Endometrial microvascular endothelial cells (primary cell): ENCODE results near the gene FAM50B. TPM values are rescaled to one million over a fixed set of nuclear protein-coding genes. Genes with fewer than 3 reads are reported as not detected.

ENCODE experiments used
- in situ Hi-C: cut with HindIII; loops from 2 replicates; pipeline ENCODE4 v1.10.0; 2017; ENCODE audit warnings: low sequenced_read_pairs, low pct_unique_long_range_greater_than_20kb; ENCODE audit errors: inconsistent ontology term
- total RNA-seq: library from RNA; depleted of rRNA; stranded (reverse); fragments of >200 nt; gene quantifications from one replicate; pipeline ENCODE4 v1.2.3, GENCODE V29; 2015; ENCODE audit errors: inconsistent ontology term

FAM50B gene
- total RNA-seq, 1 donor from 2014 or later = 7.7 TPM

GRCh38 chr6:3814539-3814938 lies 34.6 kb upstream of the FAM50B start:
- in situ Hi-C loops = loop anchor here (25.0 kb wide), 1 partner anchor 173 kb away; no protein-coding TSS in a partner anchor

GRCh38 chr6:3816251-3816650 lies 32.9 kb upstream of the FAM50B start:
- in situ Hi-C loops = loop anchor here (25.0 kb wide), 1 partner anchor 171 kb away; no protein-coding TSS in a partner anchor

- in situ Hi-C loops = loop anchor here (25.0 kb wide), 1 partner anchor 168 kb away; no protein-coding TSS in a partner anchor
Measured at GRCh38 chr6:3819161-3820110, 29.7 kb upstream of the FAM50B start.

DNA sequence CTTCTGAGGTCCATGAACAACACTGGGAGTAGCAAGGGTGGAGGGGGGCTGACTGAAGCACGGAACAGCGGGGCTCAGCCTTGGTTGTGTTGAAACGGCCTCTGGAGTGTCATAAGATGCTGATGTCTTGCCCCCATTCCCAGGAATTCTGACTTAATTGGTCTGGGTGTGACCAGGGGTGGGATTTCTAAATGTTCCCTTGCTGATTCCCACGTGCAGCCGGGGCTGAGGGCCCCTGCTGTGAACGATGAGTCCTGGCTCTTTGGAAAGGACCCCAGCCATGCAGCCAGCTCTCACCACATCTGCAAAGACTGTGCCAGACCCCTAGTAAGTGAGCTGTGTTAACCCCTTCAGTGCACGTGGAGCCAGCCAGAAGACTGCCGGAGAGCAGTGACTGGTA lies 28.6 kb upstream of the FAM50B start:
- in situ Hi-C loops = loop anchor here (25.0 kb wide), 1 partner anchor 167 kb away; no protein-coding TSS in a partner anchor

DNA sequence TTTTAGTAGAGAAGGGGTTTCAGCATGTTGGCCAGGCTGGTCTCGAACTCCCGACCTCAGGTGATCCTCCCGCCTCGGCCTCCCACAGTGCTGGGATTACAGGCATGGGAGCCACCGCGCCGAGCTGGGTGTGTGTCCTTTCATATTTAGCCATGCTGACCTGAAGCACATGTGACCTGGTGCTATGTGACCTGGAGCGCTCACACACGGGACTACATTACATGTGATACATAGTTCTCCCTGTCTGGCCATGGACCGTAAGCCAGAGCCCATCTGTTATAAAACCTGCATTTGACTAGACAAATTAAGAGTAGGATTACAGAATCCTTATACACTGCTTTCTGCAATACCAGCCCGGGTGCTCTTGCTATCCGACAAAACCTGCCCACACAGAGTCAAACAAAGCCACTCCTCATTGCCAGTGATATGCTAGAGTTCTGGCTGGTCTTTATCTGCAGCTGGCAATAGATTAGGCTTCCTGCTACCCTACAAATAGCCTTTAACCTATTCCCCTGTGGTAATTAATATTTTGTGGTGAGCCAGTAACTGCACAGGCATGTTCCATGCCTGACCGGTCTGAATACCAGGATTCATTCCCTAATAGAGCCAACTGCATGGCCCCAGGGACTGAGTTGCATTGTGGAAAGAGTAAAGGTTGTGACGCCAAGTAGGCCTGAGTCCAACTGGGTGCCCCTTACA lies 26.3 kb upstream of the FAM50B start:
- in situ Hi-C loops = loop anchor here (25.0 kb wide), 1 partner anchor 164 kb away; no protein-coding TSS in a partner anchor

GRCh38 chr6:3823671-3824070 lies 25.5 kb upstream of the FAM50B start:
- in situ Hi-C loops = loop anchor here (25.0 kb wide), 1 partner anchor 164 kb away; no protein-coding TSS in a partner anchor

GRCh38 chr6:3825331-3825831 lies 23.8 kb upstream of the FAM50B start:
- in situ Hi-C loops = no loop called here

- in situ Hi-C loops = no loop called here
Measured at GRCh38 chr6:3825851-3826581, 23.2 kb upstream of the FAM50B start.

GRCh38 chr6:3829285-3829684 lies 19.9 kb upstream of the FAM50B start:
- in situ Hi-C loops = no loop called here

GRCh38 chr6:3830806-3831205 lies 18.4 kb upstream of the FAM50B start:
- in situ Hi-C loops = no loop called here

DNA sequence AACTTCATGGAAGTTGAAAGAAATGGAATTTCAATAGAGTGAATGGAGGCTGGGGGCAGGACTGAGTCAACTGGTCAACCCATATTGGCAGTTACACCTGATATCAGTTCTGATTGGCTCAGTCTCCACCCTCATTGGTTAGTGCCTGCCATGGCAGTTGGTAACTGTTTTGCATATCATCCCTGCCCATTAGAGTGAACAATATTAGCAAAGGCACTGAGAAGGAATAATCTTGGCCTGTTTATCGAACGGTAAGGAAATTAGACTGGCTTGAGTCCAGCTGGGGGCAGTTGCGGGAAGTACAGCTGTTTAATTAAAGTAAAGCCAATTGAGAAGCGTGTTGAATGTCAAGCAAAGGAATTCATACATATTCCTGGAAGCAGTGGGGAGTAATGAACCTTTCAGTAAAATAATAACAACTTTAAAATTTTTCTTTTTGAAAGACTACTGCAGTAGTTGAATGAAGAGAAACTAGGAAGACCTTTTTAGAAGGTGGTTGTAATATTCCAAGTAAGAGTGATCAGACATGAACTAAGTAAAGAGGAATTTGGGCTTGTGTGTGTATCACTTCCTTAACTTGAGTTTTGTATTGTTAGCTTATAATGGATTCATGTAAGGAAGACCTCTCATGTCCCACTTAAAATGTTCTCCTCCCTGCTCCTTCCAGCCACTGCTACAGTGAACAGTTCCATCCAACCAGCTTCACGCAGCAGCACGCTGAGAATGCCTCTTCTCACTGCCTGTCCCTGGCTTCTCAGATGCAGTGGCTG lies 17.2 kb upstream of the FAM50B start:
- in situ Hi-C loops = no loop called here

GRCh38 chr6:3835055-3835731 lies 14.0 kb upstream of the FAM50B start:
- in situ Hi-C loops = no loop called here

GRCh38 chr6:3835785-3836184 lies 13.4 kb upstream of the FAM50B start:
- in situ Hi-C loops = no loop called here

DNA sequence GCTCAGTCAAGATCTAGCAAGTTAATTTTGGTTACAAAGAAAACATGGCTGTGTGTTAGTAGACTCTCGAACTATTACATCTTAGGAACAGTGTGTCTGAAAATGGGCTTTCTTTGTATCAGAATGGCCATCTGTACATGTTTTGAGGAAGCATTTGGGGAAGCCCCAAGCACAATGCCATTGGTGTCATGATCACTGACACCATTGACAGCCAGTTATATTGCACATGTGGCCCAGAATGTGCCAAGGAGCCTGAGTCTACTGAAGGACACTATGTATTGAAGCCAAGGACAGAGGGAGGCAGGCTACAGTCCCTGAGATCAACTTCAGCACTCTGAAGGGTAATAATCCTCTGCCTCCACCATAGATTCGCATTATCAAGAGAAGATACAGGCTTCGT lies 12.6 kb upstream of the FAM50B start:
- in situ Hi-C loops = no loop called here

- in situ Hi-C loops = no loop called here
Measured at GRCh38 chr6:3837781-3838180, 11.4 kb upstream of the FAM50B start.

DNA sequence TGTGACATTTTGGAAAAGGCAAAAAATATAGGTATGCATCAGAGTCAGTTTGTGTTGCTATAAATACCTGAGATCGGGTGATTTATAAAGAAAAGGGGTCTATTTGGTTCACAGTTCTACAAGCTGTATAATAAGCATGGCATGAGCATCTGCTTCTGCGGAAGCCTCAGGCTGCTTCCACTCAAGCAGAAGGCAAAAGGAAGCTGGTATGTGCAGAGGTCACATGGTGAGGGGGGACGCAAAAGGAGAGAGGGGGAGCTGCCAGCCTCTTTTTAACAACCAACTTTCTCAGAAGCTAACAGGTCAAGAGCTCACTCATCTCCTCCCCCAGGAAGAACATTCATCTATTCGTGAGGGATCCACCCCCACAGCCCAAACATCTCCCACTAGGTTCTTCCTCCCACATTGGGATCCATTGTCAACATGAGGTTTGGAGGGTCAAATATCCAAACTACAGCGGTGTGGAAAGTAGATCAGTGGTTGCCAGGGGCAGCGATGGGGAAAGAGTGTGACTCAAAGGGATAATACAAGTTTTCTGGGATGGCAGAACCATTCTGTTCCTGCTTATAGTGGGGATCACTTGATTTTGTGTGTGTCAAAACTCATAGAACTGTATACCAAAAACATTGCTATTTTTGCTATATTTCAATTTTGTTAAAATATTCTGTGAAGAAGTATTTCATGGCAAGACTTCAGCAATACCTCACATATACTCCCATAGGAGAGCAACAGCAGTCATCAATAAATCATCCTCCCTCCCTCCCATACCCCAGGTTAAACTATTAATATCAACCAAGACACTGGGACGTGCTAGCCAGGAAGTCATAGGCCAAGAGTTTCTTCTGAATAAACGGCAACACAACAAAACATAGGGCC lies 9.9 kb upstream of the FAM50B start:
- in situ Hi-C loops = no loop called here

- in situ Hi-C loops = no loop called here
Measured at GRCh38 chr6:3841066-3841454, 8.1 kb upstream of the FAM50B start.
